DND-41 (cell line): ENCODE data around the gene VWA8.
"Not testable (repeated sequence)": the region's sequence is repeated elsewhere in the genome, so short reads cannot be mapped to it uniquely, and the experiment has no call there.

ENCODE experiments used
- ATAC-seq: fragments of 200-7000 bp; cut with Tn5 transposase; 3 replicates; pipeline ENCODE4 v1.9.1; 2021; ENCODE audit warnings: low read depth; ENCODE audit not compliant: insufficient read depth
- DNase-seq: peaks from one replicate; pipeline ENCODE4 v3.0.0-alpha.2; 2020
- H2AFZ ChIP-seq: 2 replicates; pipeline ENCODE4 v1.6.0; 2012; ENCODE audit warnings: low read depth, low read length
- H3K27ac ChIP-seq: 2 replicates; pipeline ENCODE4 v1.5.1; 2012; ENCODE audit warnings: low read length, inconsistent platforms
- H3K27me3 ChIP-seq: fragments of 200-600 bp; sonication (generic); 2 replicates; pipeline ENCODE4 v1.6.0; 2012; ENCODE audit warnings: low read length, mild to moderate bottlenecking, inconsistent platforms; ENCODE audit not compliant: insufficient read depth, poor library complexity
- H3K36me3 ChIP-seq: 2 replicates; pipeline ENCODE4 v1.5.1; 2012; ENCODE audit warnings: low read length, inconsistent platforms; ENCODE audit not compliant: insufficient read depth
- H3K4me1 ChIP-seq: 2 replicates; pipeline ENCODE4 v1.5.1; 2012; ENCODE audit warnings: mild to moderate bottlenecking, low read length; ENCODE audit not compliant: insufficient read depth
- H3K4me2 ChIP-seq: 2 replicates; pipeline ENCODE4 v1.6.0; 2012; ENCODE audit warnings: mild to moderate bottlenecking, moderate library complexity, low read length, inconsistent platforms; ENCODE audit not compliant: insufficient read depth
- H3K4me3 ChIP-seq, 2 experiments: fragments of 200-600 bp in 1 of 2; shearing (Covaris generic) in 1 of 2; 2 replicates each; pipeline ENCODE4 v1.5.1; 2012 to 2016; ENCODE audit warnings: inconsistent platforms in 2 of 2, low read length in 2 of 2, mild to moderate bottlenecking in 2 of 2, low read depth in 1 of 2, moderate library complexity in 1 of 2
- H3K79me2 ChIP-seq: 2 replicates; pipeline ENCODE4 v1.6.0; 2012; ENCODE audit warnings: low read length, inconsistent platforms; ENCODE audit not compliant: insufficient read depth
- H3K9ac ChIP-seq: 2 replicates; pipeline ENCODE4 v1.6.0; 2012; ENCODE audit warnings: low read depth, mild to moderate bottlenecking, inconsistent platforms, low read length, moderate library complexity
- H3K9me3 ChIP-seq: 2 replicates; pipeline ENCODE4 v1.5.1; 2012; ENCODE audit warnings: low read length, moderate library complexity, mild to moderate bottlenecking, inconsistent platforms; ENCODE audit not compliant: insufficient read depth, severe bottlenecking
- H4K20me1 ChIP-seq: 2 replicates; pipeline ENCODE4 v1.6.0; 2012; ENCODE audit warnings: low read length; ENCODE audit not compliant: insufficient read depth
- CTCF ChIP-seq: IDR thresholded peaks from 2 replicates; pipeline ENCODE4 v1.5.1; 2012; ENCODE audit warnings: borderline replicate concordance, low read length, moderate library complexity, mild to moderate bottlenecking; ENCODE audit not compliant: poor library complexity, severe bottlenecking; ENCODE audit errors: extremely low read depth
- EZH2 ChIP-seq: IDR thresholded peaks from 3 replicates; pipeline ENCODE4 v1.6.1; 2012; ENCODE audit warnings: borderline replicate concordance, low read depth, mild to moderate bottlenecking, moderate library complexity, low read length, inconsistent platforms; ENCODE audit not compliant: severe bottlenecking

VWA8 gene

GRCh38 chr13:41812237-41812636, 148.7 kb downstream of the VWA8 start:
- Histone ChIP-seq H3K4me1 (no peaks in the 10 kb centered on the region), H3K79me2 (no peaks in the 10 kb centered on the region), H3K27ac (no peak overlapping the region), H3K9ac (no peak overlapping the region), H3K4me3 (no peak overlapping the region), H2AFZ (no peak overlapping the region), H3K9me3 (no peaks in the 10 kb centered on the region), H3K36me3 (peaks cover 46% of the 10 kb centered on the region), H3K4me2 (no peak overlapping the region), H4K20me1 (no peaks in the 10 kb centered on the region), H3K27me3 (no peaks in the 10 kb centered on the region)
- TF ChIP-seq EZH2 = no peak
- no peak for TF ChIP-seq CTCF
- no peak for DNase-seq
- ATAC-seq = no peak

GRCh38 chr13:41811588-41812021, 149.3 kb downstream of the VWA8 start:
- H2AFZ ChIP-seq = no peak overlapping the region
- TF ChIP-seq EZH2 (no peak), CTCF (no peak)
- no peak overlapping the region for H3K4me3 ChIP-seq
- ATAC-seq = no peak
- H3K36me3 ChIP-seq = peaks cover 43% of the 10 kb centered on the region
- no peak for DNase-seq
- no peak overlapping the region for H3K9ac ChIP-seq
- H3K27me3 ChIP-seq = no peaks in the 10 kb centered on the region
- H3K4me2 ChIP-seq = no peak overlapping the region
- no peaks in the 10 kb centered on the region for H3K4me1 ChIP-seq
- H3K27ac ChIP-seq = no peak overlapping the region
- no peaks in the 10 kb centered on the region for H3K79me2 ChIP-seq
- no peaks in the 10 kb centered on the region for H4K20me1 ChIP-seq
- H3K9me3 ChIP-seq = no peaks in the 10 kb centered on the region

GRCh38 chr13:41809962-41810361, 150.9 kb downstream of the VWA8 start:
- TF ChIP-seq EZH2 (no peak), CTCF (no peak)
- no peak overlapping the region for H2AFZ ChIP-seq

GRCh38 chr13:41803445-41803735, 157.5 kb downstream of the VWA8 start:
- not testable (repeated sequence) for H3K4me3 ChIP-seq, H3K4me1 ChIP-seq, H3K9me3 ChIP-seq, DNase-seq, H3K27ac ChIP-seq, H3K9ac ChIP-seq, ATAC-seq, H3K79me2 ChIP-seq, H3K27me3 ChIP-seq, H2AFZ ChIP-seq, H4K20me1 ChIP-seq, H3K4me2 ChIP-seq
- H3K36me3 ChIP-seq = peaks cover 40% of the 10 kb centered on the region

More at GRCh38 chr13:41809962-41810361, 150.9 kb downstream of the VWA8 start:
- DNase-seq = no peak
- no peaks in the 10 kb centered on the region for H3K4me1 ChIP-seq
- H3K9ac ChIP-seq = no peak overlapping the region
- H3K27ac ChIP-seq = no peak overlapping the region
- H3K4me2 ChIP-seq = no peak overlapping the region
- H4K20me1 ChIP-seq = no peaks in the 10 kb centered on the region
- H3K36me3 ChIP-seq = peaks cover 34% of the 10 kb centered on the region
- no peaks in the 10 kb centered on the region for H3K9me3 ChIP-seq
- ATAC-seq = no peak
- no peaks in the 10 kb centered on the region for H3K27me3 ChIP-seq
- H3K4me3 ChIP-seq = no peak overlapping the region
- H3K79me2 ChIP-seq = no peaks in the 10 kb centered on the region
